NCI-H2171 treated with DMSO at 0.1 percent for 48 hours (cell line): ENCODE data around the gene PFN3.
"Not testable (repeated sequence)": the region's sequence is repeated elsewhere in the genome, so short reads cannot be mapped to it uniquely, and the experiment has no call there.

ENCODE experiments used
- DNase-seq: peaks from one replicate; lab custom pipeline; 2025; lab: John Stamatoyannopoulos, UW

The PFN3 gene

DNA sequence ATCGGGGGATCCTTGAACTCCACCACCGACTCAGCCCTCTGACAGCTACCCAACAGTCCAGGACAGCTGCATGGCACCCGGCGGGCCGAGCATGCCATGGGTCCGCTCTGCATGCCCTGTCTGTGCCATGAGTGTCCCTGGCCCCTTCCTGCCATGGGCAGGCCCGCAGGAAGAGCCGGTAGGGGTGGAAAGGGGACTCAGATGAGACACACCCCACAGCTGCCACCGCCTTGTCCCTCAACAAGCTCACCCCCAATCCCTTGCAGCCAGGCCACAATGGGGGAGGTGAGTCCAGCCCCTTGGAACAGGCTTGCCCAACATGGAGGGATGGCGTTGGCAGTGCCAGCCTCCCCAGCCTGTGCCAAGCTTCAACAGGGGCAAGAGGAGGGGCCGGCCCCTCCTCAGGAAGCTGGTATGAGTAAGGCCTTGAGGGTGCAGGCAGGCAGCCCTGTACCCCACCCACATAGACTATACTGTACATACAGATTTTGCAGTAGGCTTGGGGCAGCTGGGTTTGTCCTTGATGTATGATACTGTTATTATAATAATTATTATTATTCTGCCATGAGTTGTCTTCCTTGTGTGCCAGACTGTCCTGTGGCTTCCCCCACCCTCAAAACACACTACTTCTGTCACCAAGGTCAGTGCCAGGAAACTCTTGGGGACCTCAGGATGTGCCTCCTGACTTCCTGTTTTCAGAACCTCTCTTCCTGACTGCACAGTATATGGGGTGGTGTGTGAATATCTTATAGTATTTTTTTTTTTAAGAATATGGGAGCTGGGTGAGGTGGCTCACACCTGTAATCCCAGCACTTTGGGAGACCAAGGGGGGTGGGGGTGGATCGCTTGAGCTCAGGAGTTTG, 28.2 kb downstream of the PFN3 start:
- DNase-seq, result no peak

DNA sequence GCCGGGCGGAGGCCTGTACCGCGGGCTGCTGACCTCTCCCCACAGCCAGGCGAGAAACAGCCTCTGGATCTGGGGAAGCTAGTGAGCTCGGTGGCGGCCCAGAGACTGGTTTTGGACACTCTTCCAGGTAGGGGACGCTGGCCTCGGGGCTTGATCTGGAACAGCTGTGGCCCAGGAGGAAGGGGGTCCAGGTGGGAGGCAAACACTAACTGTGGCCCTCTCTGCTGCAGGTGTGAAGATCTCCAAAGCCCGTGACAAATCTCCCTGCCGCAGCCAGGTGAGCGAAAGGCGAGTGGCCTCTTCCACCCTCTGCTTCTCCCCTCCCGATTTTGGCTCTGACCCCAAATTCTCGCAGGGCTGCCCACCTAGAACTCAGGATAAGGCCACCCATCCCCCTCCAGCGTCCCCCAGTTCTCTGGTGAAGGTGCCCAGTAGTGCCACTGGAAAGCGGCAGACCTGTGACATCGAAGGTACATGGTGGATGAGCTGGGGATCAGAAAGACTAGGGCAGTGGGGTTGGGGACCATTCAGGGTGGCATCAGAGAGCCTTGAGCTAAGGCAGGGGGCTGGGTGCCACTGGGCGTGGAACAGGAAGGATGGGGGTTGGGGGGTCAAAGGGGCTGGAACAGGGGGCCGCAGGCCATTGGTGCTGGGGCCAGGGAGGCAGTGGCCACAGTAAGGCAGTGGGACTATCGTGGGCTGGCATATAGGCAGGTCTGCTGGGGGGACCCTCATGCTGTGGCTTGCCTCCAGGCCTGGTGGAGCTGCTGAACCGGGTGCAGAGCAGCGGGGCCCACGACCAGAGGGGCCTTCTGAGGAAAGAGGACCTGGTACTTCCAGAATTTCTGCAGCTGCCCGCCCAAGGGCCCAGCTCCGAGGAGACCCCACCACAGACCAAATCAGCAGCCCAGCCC, 29.1 kb downstream of the PFN3 start:
- DNase-seq, result no peak

- peak; percentile 49 for DNase-seq
Measured at GRCh38 chr5:177370488-177371119, 29.9 kb downstream of the PFN3 start.

DNA sequence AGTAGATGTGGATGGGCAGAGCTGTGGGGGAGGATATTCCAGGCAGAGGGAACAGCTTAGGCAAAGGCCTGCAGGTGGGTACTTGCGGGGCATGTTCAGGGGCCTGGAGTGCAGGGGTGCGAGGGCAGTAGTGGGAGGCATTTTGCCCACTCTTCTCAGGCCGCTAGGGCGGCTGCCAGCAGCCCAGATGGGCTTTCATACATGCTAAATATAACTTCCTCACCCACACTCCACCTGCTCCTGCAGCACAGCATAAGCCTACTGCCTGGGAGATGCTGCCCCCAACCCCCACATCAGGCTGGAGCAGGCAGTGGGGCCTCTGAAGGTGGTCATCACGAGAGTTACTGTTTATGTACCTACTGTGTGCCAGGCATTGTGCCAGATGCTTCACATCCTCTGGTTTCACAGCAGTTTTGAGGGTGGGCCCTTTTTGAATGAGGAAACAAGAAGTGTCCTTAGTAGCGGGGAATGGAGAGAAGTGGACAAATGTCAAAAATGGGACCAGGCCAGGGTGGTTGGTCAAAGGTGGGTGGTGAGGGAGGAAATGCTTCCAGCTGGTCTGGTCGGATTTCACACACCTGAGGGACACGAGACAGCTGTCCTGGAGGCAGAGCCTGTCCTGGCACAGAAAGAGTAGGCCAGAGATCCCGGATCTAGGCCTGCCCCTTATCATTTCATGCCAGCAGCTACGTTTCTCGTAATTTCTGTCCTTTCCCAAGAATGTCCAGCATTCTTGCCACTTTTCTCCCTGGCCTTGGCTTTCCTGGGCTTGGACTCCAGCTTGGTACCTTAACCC, 30.6 kb downstream of the PFN3 start:
- DNase-seq, result no peak

- DNase-seq, result no peak
Measured at GRCh38 chr5:177368869-177369644, 31.4 kb downstream of the PFN3 start.

- no peak for DNase-seq
Measured at GRCh38 chr5:177367981-177368868, 32.2 kb downstream of the PFN3 start.

DNA sequence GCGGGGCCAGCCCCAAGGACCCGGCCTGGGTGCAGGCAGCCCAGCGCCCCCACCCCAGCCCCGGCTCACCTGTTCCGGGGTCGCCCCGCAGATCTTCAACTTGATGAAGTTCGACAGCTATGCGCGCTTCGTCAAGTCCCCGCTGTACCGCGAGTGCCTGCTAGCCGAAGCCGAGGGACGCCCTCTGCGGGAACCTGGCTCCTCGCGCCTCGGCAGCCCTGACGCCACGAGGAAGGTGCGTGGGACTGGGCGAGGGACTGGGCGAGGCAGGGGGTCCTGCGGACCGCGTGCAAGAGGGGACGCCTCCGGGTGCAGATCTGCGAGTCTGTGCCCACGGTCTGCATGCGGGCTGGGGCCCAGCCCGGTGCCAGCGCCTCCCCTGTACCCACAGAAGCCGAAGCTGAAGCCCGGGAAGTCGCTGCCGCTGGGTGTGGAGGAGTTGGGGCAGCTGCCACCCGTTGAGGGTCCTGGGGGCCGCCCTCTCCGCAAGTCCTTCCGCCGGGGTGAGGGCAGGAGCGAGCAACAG, 33.1 kb downstream of the PFN3 start:
- no peak for DNase-seq

DNA sequence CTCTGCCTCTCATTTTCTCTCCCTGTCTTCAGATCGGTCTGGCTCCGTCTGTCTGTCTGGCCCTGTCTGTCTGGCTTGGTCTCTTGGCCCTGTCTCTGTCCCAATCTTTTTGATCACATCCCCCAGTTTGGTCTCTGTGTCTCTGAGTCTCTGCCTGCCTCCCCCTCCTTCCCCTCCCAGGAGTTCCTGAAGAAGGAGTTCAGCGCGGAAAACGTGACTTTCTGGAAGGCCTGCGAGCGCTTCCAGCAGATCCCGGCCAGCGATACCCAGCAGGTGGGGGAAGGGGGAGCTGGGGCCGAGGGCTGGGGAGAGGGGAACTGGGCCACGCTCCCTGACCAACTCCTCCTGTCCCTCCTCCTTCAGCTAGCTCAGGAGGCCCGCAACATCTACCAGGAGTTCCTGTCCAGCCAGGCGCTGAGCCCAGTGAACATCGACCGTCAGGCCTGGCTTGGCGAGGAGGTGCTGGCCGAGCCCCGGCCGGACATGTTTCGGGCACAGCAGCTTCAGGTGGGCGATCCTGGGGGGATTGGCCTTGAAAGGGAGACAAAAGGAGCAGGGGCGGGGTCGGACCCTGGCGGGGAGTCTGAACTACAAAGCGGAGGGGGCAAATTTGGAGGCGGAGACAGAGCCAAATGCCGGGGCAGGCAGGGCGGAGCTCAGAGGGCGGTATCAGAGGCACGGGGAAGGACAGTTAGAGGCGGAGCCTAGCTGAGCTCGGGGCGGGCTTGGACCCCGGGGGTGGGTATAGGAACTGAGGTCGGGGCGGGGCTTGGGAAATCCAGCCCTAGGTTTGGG, 33.7 kb downstream of the PFN3 start:
- DNase-seq, result no peak

GRCh38 chr5:177365845-177366527, 34.5 kb downstream of the PFN3 start:
- DNase-seq, result peak; percentile 33

DNA sequence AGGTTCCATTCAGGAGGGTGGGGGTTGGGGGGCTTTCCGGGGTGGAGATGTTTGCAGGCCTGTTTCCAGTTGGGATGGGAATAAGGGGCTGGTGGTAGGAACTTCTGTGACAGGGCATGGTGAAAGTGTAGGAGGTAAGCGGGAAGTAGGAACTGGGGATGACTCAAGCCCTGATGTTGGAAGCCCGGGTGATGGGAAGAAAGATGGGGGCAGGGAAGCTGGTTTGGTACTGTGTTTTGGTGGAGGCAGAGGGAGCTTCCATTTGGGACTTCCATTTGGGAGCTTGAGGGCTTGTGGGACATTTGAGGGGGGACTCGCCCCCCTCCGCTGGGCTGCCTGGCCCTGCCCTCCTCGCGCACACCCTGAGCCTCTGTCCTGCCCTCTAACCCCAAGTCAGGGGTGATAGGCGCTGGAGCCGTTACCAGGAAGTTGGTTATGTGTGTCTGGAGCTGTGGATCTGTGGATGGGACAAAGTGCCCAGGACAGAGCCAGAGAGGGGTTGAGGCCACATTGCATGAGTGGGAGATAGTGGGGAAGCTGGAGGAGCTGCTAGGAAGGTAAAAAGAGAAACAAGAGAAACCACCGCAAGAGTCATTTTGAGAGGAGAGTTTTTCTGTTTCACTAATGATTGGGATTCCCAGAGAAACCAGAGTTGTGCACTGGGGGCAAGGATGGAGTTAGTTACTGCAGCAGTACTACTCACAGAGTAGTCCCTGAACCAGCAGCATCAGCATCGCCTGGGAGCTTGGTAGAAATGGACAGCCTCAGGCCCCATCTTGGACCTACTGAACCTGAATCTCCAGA, 36.1 kb downstream of the PFN3 start:
- DNase-seq, result no peak

DNA sequence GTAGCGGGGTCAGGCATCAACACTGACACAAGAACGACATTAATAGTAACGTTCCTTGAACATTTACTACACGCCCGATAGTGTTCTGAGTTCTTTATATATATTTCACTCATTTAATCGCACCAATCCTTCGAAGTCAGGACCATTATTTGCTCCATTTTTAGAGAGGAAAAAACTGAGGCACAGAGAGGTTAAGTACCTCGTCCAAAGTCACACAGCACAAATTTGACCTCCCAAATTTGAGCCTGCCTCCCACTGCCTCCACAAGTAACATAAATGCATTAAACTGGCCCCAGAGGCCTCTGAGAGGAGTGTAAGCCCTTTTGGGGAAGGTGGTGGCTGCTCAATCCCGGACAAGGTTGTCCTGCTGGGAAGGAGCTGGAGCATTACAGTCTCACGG, 36.9 kb downstream of the PFN3 start:
- DNase-seq, result no peak

DNA sequence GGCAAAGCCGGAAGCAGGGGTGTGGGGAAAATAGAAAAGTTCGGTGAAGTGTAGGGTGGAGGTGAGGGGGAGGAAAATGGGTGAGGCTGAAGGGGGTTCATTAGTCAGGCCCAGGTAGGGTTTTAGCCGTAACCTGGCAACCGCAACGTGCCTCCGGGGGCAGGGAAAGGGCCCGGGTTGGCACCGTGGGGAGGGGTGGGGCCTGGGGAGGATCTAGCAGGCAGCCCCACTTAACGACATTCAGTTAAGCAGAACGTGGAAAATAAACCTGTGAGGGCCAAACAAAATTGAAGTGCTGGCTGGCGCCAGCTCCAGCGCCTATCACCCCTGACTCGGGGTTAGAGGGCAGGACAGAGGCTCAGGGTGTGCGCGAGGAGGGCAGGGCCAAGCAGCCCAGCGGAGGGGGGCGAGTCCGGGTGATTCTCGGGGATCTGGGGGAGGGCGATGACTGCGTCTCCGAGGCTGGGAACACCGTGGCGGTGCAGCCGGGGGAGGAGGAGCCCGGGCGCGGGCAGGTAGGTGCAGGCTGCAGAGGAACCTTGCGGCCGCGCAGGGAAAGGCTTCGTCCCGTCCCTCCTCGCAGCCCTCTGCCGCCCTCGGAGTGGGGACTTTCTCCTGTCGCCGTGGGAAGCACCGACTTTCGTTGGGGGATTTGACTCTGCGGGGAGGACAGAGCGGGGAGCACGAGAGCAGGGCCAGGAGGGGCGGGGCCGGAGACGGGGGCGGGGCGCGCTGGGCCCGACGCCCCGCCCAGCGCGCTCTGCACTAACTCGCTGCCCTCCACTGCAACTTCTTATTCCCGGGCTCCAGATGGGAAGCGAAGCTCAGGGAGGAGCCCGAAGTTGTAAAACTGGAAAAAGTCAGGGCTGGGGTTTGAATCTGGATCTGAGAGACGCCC, 37.6 kb downstream of the PFN3 start:
- DNase-seq, result peak; percentile 47

DNA sequence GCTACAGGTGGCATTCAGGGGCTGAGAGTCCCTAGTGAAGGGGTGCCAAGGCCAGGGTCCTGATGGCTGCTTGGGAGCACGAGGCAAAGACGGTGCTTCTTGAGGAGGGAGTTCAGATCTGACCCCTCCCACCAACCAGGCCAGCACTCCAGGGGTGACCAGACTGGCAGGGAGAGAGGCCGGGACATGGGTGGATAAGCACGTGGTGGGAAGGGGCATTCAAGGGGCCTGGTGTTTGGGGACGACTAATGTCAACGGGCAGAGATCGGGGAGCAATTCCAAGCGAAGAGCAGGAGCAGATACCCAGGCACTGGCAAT, 38.2 kb downstream of the PFN3 start:
- DNase-seq, result no peak

DNA sequence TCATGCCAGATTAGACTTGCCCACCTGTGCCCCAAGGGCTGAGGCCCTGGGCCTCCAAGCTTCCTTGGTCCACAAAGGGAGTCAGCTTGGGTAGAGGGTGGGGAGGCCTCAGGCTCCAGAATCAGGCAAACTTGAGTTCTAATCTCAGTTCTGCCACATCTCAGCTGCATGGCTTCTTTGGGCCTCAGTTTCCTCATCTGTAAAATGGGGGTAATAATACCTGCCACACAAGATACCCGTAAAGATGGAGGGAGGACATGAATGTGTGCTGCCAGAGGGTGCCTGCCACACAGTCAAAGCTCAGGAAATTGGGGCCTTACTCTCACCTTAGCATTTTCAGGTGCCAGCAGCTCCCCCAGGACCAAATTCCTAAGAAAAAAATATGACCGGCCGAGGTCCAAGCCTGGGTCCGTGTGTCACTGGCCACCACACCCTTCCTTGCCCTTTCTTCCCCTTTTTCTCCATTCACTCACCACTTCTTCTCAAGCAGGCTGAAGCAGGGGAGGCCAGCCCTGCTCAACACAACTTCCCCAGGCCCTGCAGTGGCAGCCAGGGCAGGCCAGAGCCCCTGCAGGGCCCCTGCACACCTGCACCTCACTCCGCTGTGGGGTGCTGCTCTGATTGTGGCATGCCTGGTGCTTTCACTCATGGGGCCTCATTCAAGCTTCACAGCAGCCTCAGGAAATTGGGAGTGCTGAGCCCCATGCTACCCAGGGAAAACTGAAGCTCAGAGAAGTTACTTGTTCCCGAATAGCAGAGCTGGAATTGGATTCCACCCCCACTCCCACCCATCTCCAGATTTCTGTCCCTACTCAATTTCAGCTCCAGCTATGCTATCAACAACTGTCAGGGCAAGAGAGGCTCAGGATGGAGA, 38.8 kb downstream of the PFN3 start:
- no peak for DNase-seq

- not testable (repeated sequence) for DNase-seq
Measured at GRCh38 chr5:177360740-177361139, 39.7 kb downstream of the PFN3 start.
